HEK293 (cell line): ENCODE measurements around the gene PRKAB1.

ENCODE experiments used
- CTCF ChIP-seq: fragments of 450-650 bp; formaldehyde crosslinking; IDR thresholded peaks from 2 replicates; pipeline ENCODE4 v1.5.1; 2016; ENCODE audit warnings: missing biosample characterization, missing genetic modification characterization
- ZNF658 ChIP-seq: fragments of 450-650 bp; formaldehyde crosslinking; IDR thresholded peaks from 2 replicates; pipeline ENCODE4; 2016; ENCODE audit warnings: missing biosample characterization, missing genetic modification characterization

- TF ChIP-seq CTCF (tag by site-specific recombination) (no peak), ZNF658 (tag by site-specific recombination) (no peak)
These were observed 40.2 kb upstream of the PRKAB1 start for GRCh38 chr12:119627686-119628085.
